NCI-H187 treated with DMSO at 0.1 percent for 48 hours (cell line): ENCODE data around the gene ANKMY2.
"Not testable (repeated sequence)": the region's sequence is repeated elsewhere in the genome, so short reads cannot be mapped to it uniquely, and the experiment has no call there.

Experiments used
- DNase-seq: peaks from one replicate; lab custom pipeline; 2025; lab: John Stamatoyannopoulos, UW

Gene ANKMY2

GRCh38 chr7:16645593-16646471 lies at the start of gene ANKMY2, which contains the start of gene BZW2:
Gene ANKMY2, minus strand, starts transcription at chr7:16645754. Its CDS starts 181 bp downstream, at chr7:16645573.
Gene BZW2, plus strand, starts transcription at chr7:16646181. Its CDS starts 19,263 bp downstream, at chr7:16665444.
- peak; percentile 64 for DNase-seq

- no peak for DNase-seq
Observed at GRCh38 chr7:16694806-16695205, 49.3 kb upstream of the ANKMY2 start.

- no peak for DNase-seq
Observed at GRCh38 chr7:16693601-16694318, 48.2 kb upstream of the ANKMY2 start.

GRCh38 chr7:16691241-16691640 lies 45.7 kb upstream of the ANKMY2 start:
- DNase-seq: no peak

- DNase-seq: no peak
Observed at GRCh38 chr7:16688249-16688648, 42.7 kb upstream of the ANKMY2 start.

GRCh38 chr7:16685535-16685934 lies 40.0 kb upstream of the ANKMY2 start:
- DNase-seq: no peak

GRCh38 chr7:16684935-16685334 lies 39.4 kb upstream of the ANKMY2 start:
- no peak for DNase-seq

- not testable (repeated sequence) for DNase-seq
Observed at GRCh38 chr7:16678645-16679566, 33.4 kb upstream of the ANKMY2 start.

- DNase-seq: no peak
Observed at GRCh38 chr7:16677978-16678494, 32.5 kb upstream of the ANKMY2 start.

- no peak for DNase-seq
Observed at GRCh38 chr7:16675277-16675676, 29.7 kb upstream of the ANKMY2 start.

- no peak for DNase-seq
Observed at GRCh38 chr7:16671811-16672210, 26.3 kb upstream of the ANKMY2 start.

GRCh38 chr7:16670731-16671344 lies 25.3 kb upstream of the ANKMY2 start:
- DNase-seq: no peak

GRCh38 chr7:16670021-16670420 lies 24.5 kb upstream of the ANKMY2 start:
- no peak for DNase-seq

- DNase-seq: no peak
Observed at GRCh38 chr7:16669581-16669980, 24.0 kb upstream of the ANKMY2 start.

- no peak for DNase-seq
Observed at GRCh38 chr7:16668978-16669377, 23.4 kb upstream of the ANKMY2 start.

- DNase-seq: no peak
Observed at GRCh38 chr7:16668049-16668858, 22.7 kb upstream of the ANKMY2 start.

GRCh38 chr7:16667355-16667754 lies 21.8 kb upstream of the ANKMY2 start:
- DNase-seq: no peak

GRCh38 chr7:16661924-16662323 lies 16.4 kb upstream of the ANKMY2 start:
- no peak for DNase-seq

GRCh38 chr7:16660702-16661464 lies 15.3 kb upstream of the ANKMY2 start:
- DNase-seq: no peak
